ENCODE results near the gene LMBRD1.

- no peak for TF ChIP-seq SP1 (IDR thresholded peaks at IDR 0.05)
- TF ChIP-seq BHLHE40 (IDR thresholded peaks at IDR 0.05; ENCODE audit: borderline replicate concordance), result no peak
- TF ChIP-seq HDGF (IDR thresholded peaks at IDR 0.05; ENCODE audit: borderline replicate concordance), result no peak
- TF ChIP-seq FOXM1 (IDR thresholded peaks at IDR 0.05; ENCODE audit: borderline replicate concordance), result no peak
- no peak for TF ChIP-seq ARNT (IDR thresholded peaks at IDR 0.05)
Measured at GRCh38 chr6:69763763-69764162, 33.0 kb downstream of the LMBRD1 start.
